DMS153 treated with DMSO at 0.1 percent for 48 hours (cell line): ENCODE measurements around the gene ZNF774.
"Not testable (repeated sequence)": the region's sequence is repeated elsewhere in the genome, so short reads cannot be mapped to it uniquely, and the experiment has no call there.

ENCODE experiments used
- DNase-seq: peaks from one replicate; lab custom pipeline; 2025; ENCODE audit not compliant: unreplicated experiment; lab: John Stamatoyannopoulos, UW

Gene ZNF774

GRCh38 chr15:90388462-90389380, 36.6 kb downstream of the ZNF774 start:
- DNase-seq = no peak

DNA sequence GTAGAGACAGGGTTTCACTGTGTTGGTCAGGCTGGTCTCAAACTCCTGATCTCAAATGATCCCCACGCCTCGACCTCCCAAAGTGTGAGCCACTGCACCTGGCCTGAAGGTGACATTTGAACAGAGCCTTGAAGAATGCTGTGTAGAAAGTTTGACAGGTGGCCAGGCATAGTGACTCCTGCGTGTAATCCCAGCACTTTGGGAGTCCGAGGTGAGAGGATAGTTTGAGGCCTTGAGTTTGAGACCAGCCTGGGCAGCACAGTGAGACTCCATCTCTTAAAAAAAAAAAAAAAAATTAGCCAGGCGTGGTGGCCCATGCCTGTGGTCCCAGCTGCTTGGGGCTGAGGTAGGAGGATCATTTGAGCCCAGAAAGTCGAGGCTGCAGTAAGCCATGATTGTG, 37.4 kb downstream of the ZNF774 start:
- DNase-seq = no peak

DNA sequence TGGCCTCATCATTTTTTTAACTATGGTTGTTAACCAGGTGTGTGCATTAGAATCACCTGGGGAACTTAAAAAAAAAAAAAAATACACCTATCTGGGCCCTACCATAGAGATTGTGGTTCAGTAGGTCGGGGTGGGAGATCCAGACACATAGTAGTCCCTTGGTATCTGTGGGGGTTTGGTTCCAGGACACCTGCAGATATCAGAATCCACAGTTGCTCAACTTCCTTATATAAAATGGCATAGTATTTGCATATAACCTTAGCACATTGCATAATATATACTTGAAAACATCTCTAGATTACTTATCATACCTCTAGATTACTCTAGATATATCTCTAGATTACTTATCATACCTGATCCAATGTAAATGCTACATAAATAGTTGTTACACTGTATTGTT, 41.0 kb downstream of the ZNF774 start:
- no peak for DNase-seq

DNA sequence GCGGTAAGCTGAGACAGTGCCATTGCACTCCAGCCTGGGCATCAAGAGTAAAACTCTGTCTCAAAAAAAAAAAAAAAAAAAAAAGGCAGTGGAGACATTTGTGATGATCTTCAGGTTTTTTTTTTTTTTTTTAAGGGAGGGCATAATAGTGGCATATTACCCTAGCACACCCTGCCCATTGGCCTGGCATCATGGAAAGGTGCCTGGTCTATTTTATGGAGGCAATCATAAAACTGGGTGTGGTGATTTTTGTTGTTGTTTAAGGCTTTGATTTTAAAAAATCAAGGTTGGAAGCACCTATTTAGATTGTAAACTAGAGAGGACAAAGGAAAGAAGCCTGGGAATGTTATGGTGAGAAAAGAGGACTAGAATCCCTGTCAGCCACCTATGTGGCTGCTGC, 42.0 kb downstream of the ZNF774 start:
- no peak for DNase-seq

DNA sequence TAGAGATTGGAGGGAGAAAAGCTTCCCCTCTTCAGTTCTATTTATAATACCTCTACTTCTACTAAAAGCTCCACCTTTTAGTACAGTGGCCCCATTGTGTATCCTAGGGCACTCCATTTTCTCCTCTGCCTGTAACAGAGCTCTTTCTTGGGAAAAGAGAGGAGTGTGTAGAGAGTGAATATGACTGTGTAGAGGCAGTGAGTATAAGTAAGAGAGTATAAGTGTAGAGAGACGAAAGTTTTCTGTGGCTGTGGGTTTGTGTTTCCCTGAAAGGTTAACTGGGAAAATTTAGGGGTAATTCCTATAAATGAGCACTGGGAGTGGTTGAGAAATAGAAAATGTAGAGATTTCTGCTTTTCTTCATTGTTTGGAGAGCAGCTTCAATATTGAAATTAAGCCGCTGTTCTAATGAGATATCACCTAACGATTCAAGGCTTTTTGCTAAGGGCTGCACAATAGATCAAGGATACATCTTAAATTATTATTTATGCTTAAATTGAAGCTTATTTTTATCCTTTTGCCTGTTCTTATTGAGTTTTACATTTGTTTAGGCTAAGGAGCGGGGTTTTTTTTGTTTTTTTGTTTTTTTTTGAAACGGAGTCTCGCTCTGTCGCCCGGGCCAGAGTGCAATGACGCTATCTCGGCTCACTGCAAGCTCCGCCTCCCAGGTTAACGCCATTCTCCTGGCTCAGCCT, 42.8 kb downstream of the ZNF774 start:
- no peak for DNase-seq

DNA sequence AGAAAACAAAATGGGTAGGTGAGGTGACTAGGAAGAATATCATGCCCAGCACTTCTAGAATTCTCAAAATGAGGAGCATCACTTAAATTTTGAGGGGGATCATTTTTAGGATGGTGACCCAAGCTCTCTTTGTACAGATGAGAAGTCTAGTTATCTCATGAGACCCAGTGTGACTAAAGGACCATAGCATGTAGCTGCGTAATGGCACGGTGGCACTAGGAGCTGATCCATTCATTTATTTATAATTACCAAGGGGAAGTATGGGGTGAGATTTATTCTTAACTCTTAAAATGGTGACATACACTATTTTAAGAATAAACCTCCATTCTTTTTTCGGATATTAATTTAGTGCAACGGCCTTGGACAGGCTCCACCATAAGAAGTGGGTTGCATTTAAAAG, 44.2 kb downstream of the ZNF774 start:
- DNase-seq = no peak

DNA sequence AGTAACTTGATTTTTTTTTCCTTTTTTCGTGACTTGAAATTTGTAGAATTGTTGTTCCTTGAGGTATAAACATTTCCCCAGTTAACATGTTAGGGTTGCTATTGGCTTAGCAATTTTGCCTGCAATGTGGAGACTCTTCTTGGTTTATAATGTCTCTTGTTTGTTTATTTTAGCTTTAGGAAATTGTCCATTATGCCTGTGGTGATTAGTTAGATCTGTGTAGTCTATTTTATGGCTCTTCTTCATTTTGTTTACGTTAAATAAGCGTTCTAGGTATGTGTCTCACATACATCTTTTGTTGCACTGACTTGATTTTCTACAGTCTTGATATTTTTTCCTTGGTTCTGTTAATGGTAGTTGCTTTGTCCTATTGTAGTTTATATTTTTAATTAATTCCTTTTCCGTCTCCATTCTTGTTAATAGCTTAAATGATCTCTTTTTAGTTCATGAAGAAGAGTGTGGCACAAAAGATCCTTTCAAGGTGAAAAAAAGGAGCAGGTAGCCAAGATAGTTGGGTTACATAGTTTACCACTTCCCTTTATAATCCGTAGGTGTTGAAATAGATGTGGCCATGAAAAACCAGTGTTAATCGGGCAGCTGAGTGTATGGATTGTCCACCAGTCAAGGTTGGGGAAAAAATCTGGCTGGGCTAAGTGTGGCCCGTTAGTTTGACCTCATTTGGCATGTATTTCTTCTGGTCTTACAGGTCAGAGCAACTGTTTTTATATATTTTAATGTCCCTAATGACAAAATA, 48.1 kb downstream of the ZNF774 start:
- no peak for DNase-seq

- DNase-seq = peak; percentile 58
Observed at GRCh38 chr15:90400759-90401314, 48.8 kb downstream of the ZNF774 start.

GRCh38 chr15:90401495-90401894, 49.4 kb downstream of the ZNF774 start:
- no peak for DNase-seq

GRCh38 chr15:90402223-90402622, 50.1 kb downstream of the ZNF774 start:
- DNase-seq = no peak

GRCh38 chr15:90402767-90403166, 50.7 kb downstream of the ZNF774 start:
- no peak for DNase-seq

- no peak for DNase-seq
Observed at GRCh38 chr15:90405055-90405607, 53.0 kb downstream of the ZNF774 start.

- no peak for DNase-seq
Observed at GRCh38 chr15:90407336-90407735, 55.3 kb downstream of the ZNF774 start.

GRCh38 chr15:90407871-90408317, 55.8 kb downstream of the ZNF774 start:
- no peak for DNase-seq

DNA sequence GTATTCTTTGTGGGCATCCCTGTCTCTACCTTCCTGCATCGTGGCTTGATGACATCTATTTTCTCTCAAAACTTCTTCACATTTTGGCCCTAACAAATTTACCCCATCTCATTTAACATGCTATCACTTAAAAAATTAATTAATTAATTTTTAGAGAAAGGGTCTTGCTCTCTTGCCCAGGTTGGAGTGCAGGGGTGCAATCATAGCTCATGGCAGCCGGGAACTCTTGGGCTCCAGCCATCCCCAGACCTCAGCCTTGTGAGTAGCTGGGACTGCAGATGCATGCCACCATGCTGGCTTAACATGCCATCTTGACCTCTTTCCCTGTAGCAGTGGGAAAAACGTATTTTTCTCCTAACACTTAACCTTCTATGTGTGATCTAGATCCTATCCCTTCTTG, 56.6 kb downstream of the ZNF774 start:
- no peak for DNase-seq

DNA sequence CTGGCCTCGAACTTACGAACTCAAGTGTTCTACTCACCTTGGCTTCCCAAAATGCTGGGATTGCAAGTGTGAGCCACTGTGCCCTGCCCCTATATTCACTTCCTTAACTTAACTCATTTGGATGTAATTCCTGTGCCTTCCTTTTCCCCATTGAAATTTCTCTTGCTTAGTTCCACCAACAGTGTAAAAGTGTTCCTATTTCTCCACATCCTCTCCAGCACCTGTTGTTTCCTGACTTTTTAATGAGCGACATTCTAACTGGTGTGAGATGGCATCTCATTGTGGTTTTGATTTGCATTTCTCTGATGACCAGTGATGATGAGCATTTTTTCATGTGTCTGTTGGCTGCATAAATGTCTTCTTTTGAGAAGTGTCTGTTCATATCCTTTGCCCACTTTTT, 57.5 kb downstream of the ZNF774 start:
- DNase-seq = not testable (repeated sequence)

GRCh38 chr15:90410316-90410715, 58.2 kb downstream of the ZNF774 start:
- not testable (repeated sequence) for DNase-seq

GRCh38 chr15:90411176-90411575, 59.1 kb downstream of the ZNF774 start:
- DNase-seq = no peak
